Mucosa of rectum (tissue), 2 donors: ENCODE data around the gene NFATC1.

Source experiments
- H3K27ac ChIP-seq, 2 donors: one replicate each; pipeline ENCODE4 v1.7.0; 2013; ENCODE audit warnings: inconsistent platforms in 2 of 2, low read depth in 2 of 2, low read length in 2 of 2
- H3K27me3 ChIP-seq, 2 donors: one replicate each; pipeline ENCODE4 v1.7.0; 2013; ENCODE audit warnings: low read length in 2 of 2; ENCODE audit not compliant: control insufficient read depth in 2 of 2, insufficient read depth in 2 of 2
- H3K36me3 ChIP-seq, 2 donors: one replicate each; pipeline ENCODE4 v1.7.0; 2013; ENCODE audit warnings: low read length in 2 of 2; ENCODE audit not compliant: control insufficient read depth in 2 of 2, insufficient read depth in 2 of 2
- H3K4me1 ChIP-seq, 2 donors: one replicate each; pipeline ENCODE4 v1.7.0; 2013; ENCODE audit warnings: low read length in 2 of 2, mild to moderate bottlenecking in 1 of 2; ENCODE audit not compliant: control insufficient read depth in 2 of 2, insufficient read depth in 2 of 2
- H3K4me3 ChIP-seq, 2 donors: one replicate each; pipeline ENCODE4 v1.7.0; 2013; ENCODE audit warnings: low read length in 2 of 2
- H3K9ac ChIP-seq, 2 donors: one replicate each; pipeline ENCODE4 v1.7.0; 2013; ENCODE audit warnings: low read length in 2 of 2, low read depth in 1 of 2, mild to moderate bottlenecking in 1 of 2
- H3K9me3 ChIP-seq, 2 donors: one replicate each; pipeline ENCODE4 v1.7.0; 2013; ENCODE audit warnings: low read length in 2 of 2; ENCODE audit not compliant: control insufficient read depth in 2 of 2
- donor health status: healthy.
- donor health status: Normal muscosa, but diverticular disease.

NFATC1 gene

GRCh38 chr18:79507076-79507545 is 111.4 kb downstream of the NFATC1 start:
- Histone ChIP-seq H3K9ac (peak overlapping the region in 1 of 2 donors; percentile 10), H3K27me3 (peaks cover 2 to 8% of the 10 kb centered on the region in 2 donors), H3K27ac (peak overlapping the region; percentile 54 to 74), H3K4me3 (peak overlapping the region; percentile 4 to 61), H3K36me3 (no peaks in the 10 kb centered on the region), H3K4me1 (peaks cover 9 to 15% of the 10 kb centered on the region in 2 donors), H3K9me3 (no peaks in the 10 kb centered on the region)

DNA sequence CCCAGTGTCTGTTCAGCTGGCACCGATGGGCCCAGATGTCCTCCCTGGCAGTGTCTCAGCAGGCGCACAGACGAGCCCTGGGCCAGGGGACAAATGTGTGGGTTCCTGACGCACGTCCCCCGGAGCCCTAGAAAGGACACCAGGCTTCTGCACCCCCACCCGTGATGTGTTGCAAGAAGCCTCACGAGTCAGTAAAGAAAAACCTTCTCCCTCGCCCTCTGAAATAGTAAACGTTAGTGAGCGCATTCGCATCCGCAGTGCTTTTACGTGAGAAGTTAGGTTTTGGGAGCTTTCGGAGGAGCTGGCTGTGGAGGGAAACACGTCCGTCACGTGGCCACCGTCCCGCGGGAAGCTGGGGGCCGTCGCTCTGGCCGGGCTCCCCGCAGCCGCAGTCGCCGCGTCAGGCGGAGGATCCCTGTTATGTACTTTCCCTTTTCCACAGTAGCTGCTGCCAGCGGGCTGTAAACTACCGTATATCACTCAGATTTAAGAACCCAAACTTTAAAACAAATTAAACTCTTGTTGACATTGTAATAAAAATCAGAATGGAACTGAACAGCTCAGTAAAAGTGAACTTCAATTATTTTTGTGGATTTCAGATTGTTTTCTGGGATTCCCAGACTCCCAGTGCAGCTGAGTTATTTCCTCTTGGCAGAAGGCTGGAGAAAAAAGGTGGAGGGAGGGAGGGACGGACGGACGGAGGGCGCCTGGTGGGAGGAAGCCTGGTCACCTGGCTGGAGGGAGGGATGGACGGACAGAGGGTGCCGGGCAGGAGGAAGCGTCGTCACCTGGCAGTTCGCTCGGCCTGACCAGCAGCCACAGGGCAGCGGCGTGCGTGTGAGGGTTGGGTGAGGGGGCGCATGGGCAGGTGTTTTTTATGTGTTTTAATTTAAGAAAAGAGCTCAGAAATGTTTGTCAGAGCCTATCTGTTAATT is 112.1 kb downstream of the NFATC1 start:
- Histone ChIP-seq H3K27me3 (peaks cover 2 to 8% of the 10 kb centered on the region in 2 donors), H3K36me3 (no peaks in the 10 kb centered on the region), H3K4me3 (peak overlapping the region; percentile 4 to 61), H3K27ac (peak overlapping the region; percentile 54 to 74), H3K9me3 (no peaks in the 10 kb centered on the region), H3K9ac (peak overlapping the region in 1 of 2 donors; percentile 7), H3K4me1 (peaks cover 9 to 15% of the 10 kb centered on the region in 2 donors)

DNA sequence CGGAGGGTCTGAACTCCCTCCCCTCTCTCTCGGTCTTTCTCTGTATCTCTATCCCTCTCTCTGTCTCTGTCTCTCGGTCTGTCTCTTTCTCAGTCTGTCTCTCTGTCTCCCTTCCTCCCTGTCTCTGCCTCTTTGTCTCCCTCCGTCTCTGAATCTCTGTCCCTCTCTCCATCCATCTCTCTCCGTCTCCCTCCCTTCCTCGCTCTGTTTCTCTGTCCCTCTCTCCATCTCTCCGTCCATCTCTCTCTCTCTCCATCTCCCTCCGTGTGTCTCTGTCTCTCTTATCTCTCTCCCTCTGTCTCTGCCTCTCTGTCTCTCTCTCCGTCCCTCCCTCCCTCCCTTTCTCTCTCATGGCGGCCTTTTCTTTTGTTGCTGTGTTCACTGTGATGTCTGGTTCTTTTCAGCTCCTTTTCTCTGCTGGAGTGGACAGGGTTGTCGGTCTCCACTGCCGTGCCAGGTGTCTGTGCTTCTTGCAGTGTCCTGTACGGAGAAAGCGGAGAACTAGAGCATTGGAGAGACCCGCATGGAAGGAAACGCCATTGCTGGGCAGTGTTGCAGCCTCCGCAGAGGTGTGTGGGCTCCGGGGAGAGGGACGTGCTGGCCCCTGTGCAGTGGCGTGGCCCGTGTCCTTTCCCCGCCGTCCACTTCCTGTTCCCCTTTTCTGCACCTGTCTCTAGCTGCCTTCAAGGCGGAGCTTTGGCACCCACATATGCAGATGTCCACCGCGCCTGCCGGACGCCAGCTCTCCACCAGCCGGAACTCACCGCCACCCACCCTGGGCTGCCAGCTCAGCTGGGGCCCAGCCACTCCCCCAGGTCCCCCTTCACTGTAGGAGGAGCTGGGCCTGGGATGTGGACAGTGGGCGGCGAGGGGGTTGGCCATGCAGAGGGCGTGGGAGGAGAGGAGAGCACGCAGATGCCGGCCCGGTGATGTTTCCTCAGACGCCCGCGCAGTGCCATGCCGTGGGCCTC is 113.1 kb downstream of the NFATC1 start:
- H3K9ac ChIP-seq: no peak overlapping the region

DNA sequence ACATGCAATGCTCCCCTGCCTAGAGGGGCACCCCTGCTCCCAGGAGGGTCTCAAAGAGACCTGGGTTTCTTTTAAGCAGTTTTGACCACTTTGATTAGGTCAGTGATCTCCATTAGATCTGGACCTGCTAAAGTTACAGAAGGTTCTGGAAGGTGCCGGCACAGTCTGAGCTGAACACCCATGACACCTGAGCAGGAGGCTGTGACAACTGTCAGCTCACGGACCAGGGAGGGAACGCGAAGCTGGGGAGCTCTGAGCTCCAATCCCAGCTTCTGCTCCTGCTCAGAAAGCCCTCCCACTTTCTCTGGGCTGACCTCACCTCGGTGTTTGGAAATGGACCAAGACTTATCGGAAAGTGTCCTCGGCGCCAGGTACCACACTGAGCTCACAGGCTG is 113.8 kb downstream of the NFATC1 start:
- Histone ChIP-seq H3K4me3 (no peak overlapping the region), H3K4me1 (peaks cover 9 to 15% of the 10 kb centered on the region in 2 donors), H3K9me3 (no peaks in the 10 kb centered on the region), H3K27me3 (peaks cover 2 to 8% of the 10 kb centered on the region in 2 donors), H3K27ac (no peak overlapping the region), H3K36me3 (no peaks in the 10 kb centered on the region), H3K9ac (no peak overlapping the region)

More for the DNA sequence above, 113.1 kb downstream of the NFATC1 start:
- Histone ChIP-seq H3K4me1 (peaks cover 9 to 15% of the 10 kb centered on the region in 2 donors), H3K27ac (peak overlapping the region in 1 of 2 donors; percentile 74), H3K36me3 (no peaks in the 10 kb centered on the region), H3K27me3 (peaks cover 2 to 8% of the 10 kb centered on the region in 2 donors), H3K9me3 (no peaks in the 10 kb centered on the region), H3K4me3 (peak overlapping the region in 1 of 2 donors; percentile 61)

- no peak overlapping the region for H3K27ac ChIP-seq
- peaks cover 2 to 8% of the 10 kb centered on the region in 2 donors for H3K27me3 ChIP-seq
- no peak overlapping the region for H3K9ac ChIP-seq
- H3K4me1 ChIP-seq: peaks cover 9 to 15% of the 10 kb centered on the region in 2 donors
- no peaks in the 10 kb centered on the region for H3K36me3 ChIP-seq
- no peak overlapping the region for H3K4me3 ChIP-seq
- H3K9me3 ChIP-seq: no peaks in the 10 kb centered on the region
Measured at GRCh38 chr18:79510046-79510685, 114.4 kb downstream of the NFATC1 start.

DNA sequence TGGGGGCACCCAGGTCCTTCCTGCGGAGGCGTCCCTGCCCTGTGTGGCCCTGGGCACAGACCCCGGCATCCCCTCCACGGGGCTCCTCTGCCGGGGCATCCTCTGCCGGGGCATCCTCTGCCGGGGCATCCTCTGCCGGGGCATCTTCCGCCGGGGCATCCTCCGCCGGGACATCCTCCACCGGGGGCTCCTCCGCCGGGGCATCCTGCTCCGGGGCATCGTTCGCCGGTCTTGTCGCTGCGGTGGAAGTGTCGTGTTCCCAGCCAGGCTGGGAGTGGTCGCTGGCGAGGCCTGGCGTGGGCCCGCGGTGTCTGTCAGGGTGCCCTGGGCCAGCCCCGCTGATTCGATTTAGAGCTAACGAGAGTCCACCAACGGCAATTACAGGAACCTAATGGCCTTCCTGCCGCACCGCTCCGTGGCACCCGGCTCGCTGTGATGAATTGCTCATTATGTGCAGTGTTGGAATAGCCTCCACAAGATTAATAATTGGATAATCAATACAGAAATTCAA is 115.1 kb downstream of the NFATC1 start:
- Histone ChIP-seq H3K27me3 (peaks cover 2 to 8% of the 10 kb centered on the region in 2 donors), H3K9ac (no peak overlapping the region), H3K27ac (no peak overlapping the region), H3K36me3 (no peaks in the 10 kb centered on the region), H3K9me3 (no peaks in the 10 kb centered on the region), H3K4me3 (no peak overlapping the region), H3K4me1 (peaks cover 9 to 15% of the 10 kb centered on the region in 2 donors)

DNA sequence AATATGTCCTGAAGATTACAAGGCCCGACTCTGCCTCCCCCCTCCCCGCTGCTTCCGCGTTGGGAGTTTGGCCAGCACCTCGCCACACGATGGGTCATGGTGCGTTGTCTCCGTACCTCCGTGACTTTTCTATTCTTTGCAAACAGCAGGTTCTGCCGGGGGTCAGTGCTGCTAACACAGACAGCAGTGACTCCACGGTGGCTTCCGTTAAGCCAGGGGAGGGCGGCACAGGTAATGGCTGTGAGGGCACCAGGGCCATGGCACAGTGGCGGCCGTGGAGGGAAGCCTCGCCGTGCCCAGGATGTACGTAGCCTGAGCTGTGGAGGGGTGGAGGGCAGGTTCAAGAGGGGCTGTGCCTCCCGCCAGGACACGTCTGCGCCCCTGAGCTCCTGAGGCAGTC is 115.5 kb downstream of the NFATC1 start:
- Histone ChIP-seq H3K36me3 (no peaks in the 10 kb centered on the region), H3K4me1 (peaks cover 9 to 13% of the 10 kb centered on the region in 2 donors)

GRCh38 chr18:79511671-79512301 is 116.1 kb downstream of the NFATC1 start:
- Histone ChIP-seq H3K4me1 (peaks cover 8 to 9% of the 10 kb centered on the region in 2 donors), H3K9me3 (no peaks in the 10 kb centered on the region), H3K27me3 (peaks cover 2 to 5% of the 10 kb centered on the region in 2 donors), H3K9ac (no peak overlapping the region), H3K4me3 (no peak overlapping the region), H3K27ac (no peak overlapping the region), H3K36me3 (no peaks in the 10 kb centered on the region)

More for the DNA sequence above, 115.5 kb downstream of the NFATC1 start:
- Histone ChIP-seq H3K4me3 (no peak overlapping the region), H3K9me3 (no peaks in the 10 kb centered on the region), H3K27me3 (peaks cover 2 to 5% of the 10 kb centered on the region in 2 donors), H3K9ac (no peak overlapping the region), H3K27ac (no peak overlapping the region)
